Measurements from ENCODE around the gene MRPS5. TPM values are rescaled to one million over a fixed set of nuclear protein-coding genes. Genes with fewer than 3 reads are reported as not detected.

The MRPS5 gene
- total RNA-seq, 2 experiments from 2014 or later: 89.6 to 90.2 TPM

- intact Hi-C loops (cut with micrococcal nuclease; ENCODE audit: unreplicated experiment): no loop called here
- no peak for DNase-seq (ENCODE audit: low spot score)
- no peaks in the 10 kb centered on the region for H3K79me2 ChIP-seq (ENCODE audit: insufficient read depth, low read depth, low read length)
- no peaks in the 10 kb centered on the region for H3K9me2 ChIP-seq (ENCODE audit: insufficient read depth, low read length)
- no peak overlapping the region for H3K4me3 ChIP-seq (ENCODE audit: low read depth, low read length, poor library complexity, severe bottlenecking)
- BruUV-seq (replicated peaks): no TSS peak
- CTCF ChIA-PET (ENCODE audit: unreplicated experiment): no interaction called here
- no peaks in the 10 kb centered on the region for H3K36me3 ChIP-seq (ENCODE audit: insufficient read depth, low read length)
- TF ChIP-seq EZH2phosphoT487 (IDR thresholded peaks at IDR 0.05; ENCODE audit: borderline replicate concordance, low read depth, low read length) (no peak), CTCF (conservative IDR thresholded peaks at IDR 0.05; ENCODE audit: low read length) (no peak)
- H4K20me1 ChIP-seq (ENCODE audit: insufficient read depth, low read length): no peaks in the 10 kb centered on the region
- peak overlapping the region; percentile 79; the same call in 1 of the 2 replicates for H3K4me2 ChIP-seq (ENCODE audit: low read length)
- H3K27ac ChIP-seq (ENCODE audit: low read depth, low read length, poor library complexity, severe bottlenecking): no peak overlapping the region
- POLR2A ChIA-PET: interaction anchor here (2.4 kb wide), 1 partner anchor 37 kb away, joined by 16 read pairs; the partner anchor contains the start of gene MRPS5
- peaks cover 4% of the 10 kb centered on the region for H3K4me1 ChIP-seq (ENCODE audit: insufficient read depth, low read length, poor library complexity, severe bottlenecking)
- H3K9me3 ChIP-seq (ENCODE audit: low read length): no peaks in the 10 kb centered on the region
- no peak overlapping the region for H2AFZ ChIP-seq (ENCODE audit: low read length)
Measured at GRCh38 chr2:95158441-95158840, 36.8 kb upstream of the MRPS5 start.

GRCh38 chr2:95149397-95149984 is 27.9 kb upstream of the MRPS5 start:
- DNase-seq (ENCODE audit: low spot score): no peak
- Histone ChIP-seq H3K4me1 (ENCODE audit: insufficient read depth, low read length, poor library complexity, severe bottlenecking) (no peaks in the 10 kb centered on the region), H3K9me2 (ENCODE audit: insufficient read depth, low read length) (no peaks in the 10 kb centered on the region), H3K9me3 (ENCODE audit: low read length) (peaks cover 27% of the 10 kb centered on the region), H3K27ac (ENCODE audit: low read depth, low read length, poor library complexity, severe bottlenecking) (no peak overlapping the region), H4K20me1 (ENCODE audit: insufficient read depth, low read length) (no peaks in the 10 kb centered on the region), H3K4me3 (ENCODE audit: low read depth, low read length, poor library complexity, severe bottlenecking) (no peak overlapping the region), H3K4me2 (ENCODE audit: low read length) (no peak overlapping the region), H3K79me2 (ENCODE audit: insufficient read depth, low read depth, low read length) (no peaks in the 10 kb centered on the region), H2AFZ (ENCODE audit: low read length) (no peak overlapping the region), H3K36me3 (ENCODE audit: insufficient read depth, low read length) (no peaks in the 10 kb centered on the region)
- intact Hi-C loops (cut with micrococcal nuclease; ENCODE audit: unreplicated experiment): no loop called here
- ChIA-PET POLR2A (no interaction called here), CTCF (ENCODE audit: unreplicated experiment) (no interaction called here)
- TF ChIP-seq EZH2phosphoT487 (IDR thresholded peaks at IDR 0.05; ENCODE audit: borderline replicate concordance, low read depth, low read length): no peak
- TF ChIP-seq CTCF (conservative IDR thresholded peaks at IDR 0.05; ENCODE audit: low read length): no peak
- BruUV-seq (replicated peaks): TSS peak; percentile 48

- H3K9me3 ChIP-seq (ENCODE audit: low read length): peaks cover 7% of the 10 kb centered on the region; the same call in 1 of the 2 replicates
- no peaks in the 10 kb centered on the region for H3K36me3 ChIP-seq (ENCODE audit: insufficient read depth, low read length)
- H3K4me1 ChIP-seq (ENCODE audit: insufficient read depth, low read length, poor library complexity, severe bottlenecking): no peaks in the 10 kb centered on the region
- CTCF ChIA-PET (ENCODE audit: unreplicated experiment): no interaction called here
- H2AFZ ChIP-seq (ENCODE audit: low read length): no peak overlapping the region
- TF ChIP-seq CTCF (conservative IDR thresholded peaks at IDR 0.05; ENCODE audit: low read length) (no peak), EZH2phosphoT487 (IDR thresholded peaks at IDR 0.05; ENCODE audit: borderline replicate concordance, low read depth, low read length) (no peak)
- POLR2A ChIA-PET: no interaction called here
- intact Hi-C loops (cut with micrococcal nuclease; ENCODE audit: unreplicated experiment): no loop called here
- no peaks in the 10 kb centered on the region for H3K79me2 ChIP-seq (ENCODE audit: insufficient read depth, low read depth, low read length)
- no TSS peak for BruUV-seq (replicated peaks)
- no peaks in the 10 kb centered on the region for H3K9me2 ChIP-seq (ENCODE audit: insufficient read depth, low read length)
- H3K4me2 ChIP-seq (ENCODE audit: low read length): no peak overlapping the region
- H4K20me1 ChIP-seq (ENCODE audit: insufficient read depth, low read length): no peaks in the 10 kb centered on the region
- H3K27ac ChIP-seq (ENCODE audit: low read depth, low read length, poor library complexity, severe bottlenecking): no peak overlapping the region
- no peak for DNase-seq (ENCODE audit: low spot score)
- no peak overlapping the region for H3K4me3 ChIP-seq (ENCODE audit: low read depth, low read length, poor library complexity, severe bottlenecking)
Measured at GRCh38 chr2:95143838-95144237, 22.2 kb upstream of the MRPS5 start.

Data from OCI-LY7 (cell line).